Caco-2 (cell line): ENCODE measurements around the gene DDR2. TPM values are rescaled to one million over a fixed set of nuclear protein-coding genes. Genes with fewer than 3 reads are reported as not detected.

ENCODE experiments used
- BruUV-seq: library from RNA; stranded (reverse); fragments of 400-500 nt; replicated peaks from 2 replicates; lab custom pipeline; 2021; lab: Mats Ljungman, UMichigan
- CTCF ChIA-PET: fragments of 300-600 bp; sonication (Branson Sonifier 250); formaldehyde crosslinking; loops from one replicate; lab custom pipeline; 2022; ENCODE audit warnings: antibody characterized with exemption; lab: Charles Lee
- POLR2A ChIA-PET: fragments of 300-600 bp; sonication (Branson Sonifier 250); formaldehyde crosslinking; loops from one replicate; lab custom pipeline; 2022; ENCODE audit warnings: antibody characterized with exemption; lab: Charles Lee
- DNase-seq, 2 experiments: peaks; one replicate each; pipeline versions ENCODE4 v3.0.0 to v3.0.0-alpha.2; 2020 to 2022
- H3K27me3 ChIP-seq: replicated peaks from 2 replicates; pipeline ENCODE4 v1.6.0; 2011; ENCODE audit warnings: low read length; ENCODE audit not compliant: control insufficient read depth, insufficient read depth
- H3K36me3 ChIP-seq: 2 replicates; pipeline ENCODE4 v1.5.1; 2011; ENCODE audit warnings: low read length; ENCODE audit not compliant: control insufficient read depth, insufficient read depth
- H3K4me1 ChIP-seq: fragments of 250-450 bp; sonication (Bioruptor Pico); 2 replicates; pipeline ENCODE4 v1.5.1; 2020; ENCODE audit warnings: mild to moderate bottlenecking
- H3K4me3 ChIP-seq: 2 replicates; pipeline ENCODE4 v1.5.1; 2011; ENCODE audit warnings: low read depth, mild to moderate bottlenecking, control low read depth, low read length
- H3K9me3 ChIP-seq: fragments of 250-450 bp; sonication (Bioruptor Pico); 2 replicates; pipeline ENCODE4 v1.5.1; 2020; ENCODE audit warnings: mild to moderate bottlenecking, moderate library complexity
- H3K27ac Mint-ChIP-seq: one replicate; pipeline ENCODE4 v1.8.0; 2022; ENCODE audit warnings: mixed read lengths; ENCODE audit not compliant: unreplicated experiment
- H3K27me3 Mint-ChIP-seq: one replicate; pipeline ENCODE4 v1.8.0; 2022; ENCODE audit warnings: mixed read lengths; ENCODE audit not compliant: insufficient read depth, unreplicated experiment
- H3K36me3 Mint-ChIP-seq: one replicate; pipeline ENCODE4 v1.8.0; 2022; ENCODE audit warnings: mild to moderate bottlenecking, mixed read lengths; ENCODE audit not compliant: insufficient read depth, unreplicated experiment
- H3K4me1 Mint-ChIP-seq: one replicate; pipeline ENCODE4 v1.8.0; 2022; ENCODE audit warnings: low read depth, mixed read lengths; ENCODE audit not compliant: unreplicated experiment
- H3K4me3 Mint-ChIP-seq: one replicate; pipeline ENCODE4 v1.8.0; 2022; ENCODE audit warnings: mild to moderate bottlenecking, moderate library complexity, mixed read lengths; ENCODE audit not compliant: unreplicated experiment
- H3K9me3 Mint-ChIP-seq: one replicate; pipeline ENCODE4 v1.8.0; 2022; ENCODE audit warnings: mixed read lengths; ENCODE audit not compliant: unreplicated experiment
- CTCF ChIP-seq, 2 experiments: fragments of 200-600 bp in 1 of 2; IDR thresholded peaks; 1 replicate in 1 of 2; 2 replicates in 1 of 2; pipeline versions ENCODE4 v1.5.1 to v1.8.0; 2011 to 2022; ENCODE audit warnings: antibody characterized with exemption in 1 of 2, control low read depth in 1 of 2, inconsistent platforms in 1 of 2, low read depth in 1 of 2, low read length in 1 of 2, mild to moderate bottlenecking in 1 of 2, moderate library complexity in 1 of 2; ENCODE audit not compliant: insufficient read depth in 1 of 2, severe bottlenecking in 1 of 2, unreplicated experiment in 1 of 2
- intact Hi-C: fragments of 100-400 bp; cut with micrococcal nuclease; formaldehyde crosslinking; loops from one replicate; pipeline ENCODE4 v1.10.0; 2022; ENCODE audit not compliant: unreplicated experiment
- total RNA-seq: library from RNA; stranded (reverse); gene quantifications from 2 replicates; pipeline ENCODE4 v1.2.3, GENCODE V29; 2022

The DDR2 gene
- total RNA-seq, 1 experiment from 2014 or later: 0.73 TPM

- Histone ChIP-seq H3K4me3 (no peak overlapping the region), H3K36me3 (no peaks in the 10 kb centered on the region), H3K9me3 (no peaks in the 10 kb centered on the region), H3K4me1 (no peaks in the 10 kb centered on the region), H3K27me3 (no peaks in the 10 kb centered on the region; the same call in 1 of the 2 replicates)
- H3K4me1 Mint-ChIP-seq: no peaks in the 10 kb centered on the region
- H3K27ac Mint-ChIP-seq: no peak overlapping the region
- H3K9me3 Mint-ChIP-seq: no peaks in the 10 kb centered on the region
- ChIA-PET CTCF (no interaction called here), POLR2A (no interaction called here)
- no TSS peak for BruUV-seq
- no peaks in the 10 kb centered on the region for H3K36me3 Mint-ChIP-seq
- DNase-seq: no peak
- H3K4me3 Mint-ChIP-seq: no peak overlapping the region
- H3K27me3 Mint-ChIP-seq: peaks cover 2% of the 10 kb centered on the region
- TF ChIP-seq CTCF (IDR thresholded peaks at IDR 0.05; ENCODE audit: insufficient read depth in 1 of 2, low read depth in 1 of 2, low read length in 1 of 2, severe bottlenecking in 1 of 2, unreplicated experiment in 1 of 2): no peak
- intact Hi-C loops: no loop called here
Measured at GRCh38 chr1:162672622-162673260, 40.5 kb downstream of the DDR2 start.

GRCh38 chr1:162674034-162674608 lies 41.9 kb downstream of the DDR2 start:
- Mint-ChIP-seq H3K27ac (no peak overlapping the region), H3K4me3 (no peak overlapping the region), H3K36me3 (no peaks in the 10 kb centered on the region), H3K27me3 (no peaks in the 10 kb centered on the region), H3K9me3 (no peaks in the 10 kb centered on the region), H3K4me1 (no peaks in the 10 kb centered on the region)
- no peak for TF ChIP-seq CTCF (IDR thresholded peaks at IDR 0.05; ENCODE audit: insufficient read depth in 1 of 2, low read depth in 1 of 2, low read length in 1 of 2, severe bottlenecking in 1 of 2, unreplicated experiment in 1 of 2)
- no TSS peak for BruUV-seq
- no peaks in the 10 kb centered on the region for H3K9me3 ChIP-seq
- DNase-seq: no peak
- H3K27me3 ChIP-seq: no peaks in the 10 kb centered on the region; the same call in 1 of the 2 replicates
- ChIA-PET POLR2A (no interaction called here), CTCF (no interaction called here)
- no peaks in the 10 kb centered on the region for H3K36me3 ChIP-seq
- H3K4me3 ChIP-seq: no peak overlapping the region
- H3K4me1 ChIP-seq: no peaks in the 10 kb centered on the region
- intact Hi-C loops: no loop called here

- Mint-ChIP-seq H3K27ac (no peak overlapping the region), H3K9me3 (no peaks in the 10 kb centered on the region), H3K36me3 (no peaks in the 10 kb centered on the region), H3K27me3 (no peaks in the 10 kb centered on the region), H3K4me3 (no peak overlapping the region), H3K4me1 (no peaks in the 10 kb centered on the region)
- TF ChIP-seq CTCF (IDR thresholded peaks at IDR 0.05; ENCODE audit: insufficient read depth in 1 of 2, low read depth in 1 of 2, low read length in 1 of 2, severe bottlenecking in 1 of 2, unreplicated experiment in 1 of 2): no peak
- Histone ChIP-seq H3K4me3 (no peak overlapping the region), H3K27me3 (no peaks in the 10 kb centered on the region; the same call in 1 of the 2 replicates), H3K4me1 (no peaks in the 10 kb centered on the region), H3K9me3 (no peaks in the 10 kb centered on the region), H3K36me3 (no peaks in the 10 kb centered on the region)
- BruUV-seq: no TSS peak
- no peak for DNase-seq
- intact Hi-C loops: no loop called here
- ChIA-PET POLR2A (no interaction called here), CTCF (no interaction called here)
Measured at GRCh38 chr1:162676087-162676486, 43.8 kb downstream of the DDR2 start.
